Heart right ventricle (tissue), 16 donors: ENCODE results near the gene FAM131B. TPM values are rescaled to one million over a fixed set of nuclear protein-coding genes. Genes with fewer than 3 reads are reported as not detected.
A peak's percentile ranks its signal among the peaks of the same experiment; 100 is the strongest.

ENCODE experiments used
- ATAC-seq, 8 donors: fragments of 200-7000 bp; cut with Tn5 transposase; one replicate each; pipeline ENCODE4 v1.9.1; 2020; ENCODE audit warnings: mild to moderate bottlenecking in 8 of 8, moderate library complexity in 8 of 8, moderate number of reproducible peaks in 1 of 8
- DNase-seq, 2 donors: peaks; one replicate each; pipeline ENCODE4 v3.0.0-alpha.2; 2020
- H3K27ac ChIP-seq, 10 donors: fragments of 200-600 bp; sonication (generic) in 2 of 10; one replicate each; pipeline versions ENCODE4 v1.5.0 to v1.8.0; 2020 to 2022; ENCODE audit warnings: mild to moderate bottlenecking in 3 of 10
- H3K27me3 ChIP-seq, 7 donors: fragments of 200-600 bp; one replicate each; pipeline ENCODE4 v1.8.0; 2021 to 2022; ENCODE audit warnings: mild to moderate bottlenecking in 2 of 7
- H3K36me3 ChIP-seq, 9 donors: fragments of 200-600 bp; sonication (generic) in 1 of 9; one replicate each; pipeline versions ENCODE4 v1.5.0 to v1.8.0; 2020 to 2022; ENCODE audit warnings: mild to moderate bottlenecking in 2 of 9
- H3K4me1 ChIP-seq, 9 donors: fragments of 200-600 bp; sonication (generic) in 1 of 9; one replicate each; pipeline versions ENCODE4 v1.5.0 to v1.8.0; 2020 to 2022; ENCODE audit warnings: mild to moderate bottlenecking in 4 of 9
- H3K4me3 ChIP-seq, 10 donors: fragments of 200-600 bp; sonication (generic) in 2 of 10; one replicate each; pipeline versions ENCODE4 v1.5.0 to v1.8.0; 2020 to 2022; ENCODE audit warnings: mild to moderate bottlenecking in 7 of 10, moderate library complexity in 2 of 10
- H3K9me3 ChIP-seq, 11 donors: fragments of 200-600 bp in 10 of 11; sonication (generic) in 2 of 11; one replicate each; pipeline versions ENCODE4 v1.5.0 to v1.8.0; 2013 to 2022; ENCODE audit warnings: mild to moderate bottlenecking in 2 of 11, control low read depth in 1 of 11, moderate library complexity in 1 of 11
- WGBS, 2 donors: extraction: QIAGEN DNeasy Blood & Tissue Kit; methylation state at CpG; one replicate each; pipeline ENCODE4 v1.1.7; 2013; ENCODE audit warnings: inconsistent platforms in 1 of 2; 5-methylcytosine and 5-hydroxymethylcytosine counted together
- intact Hi-C, 10 donors: fragments of 100-400 bp; cut with DNase I; formaldehyde crosslinking; loops; one replicate each; pipeline versions ENCODE4 v1.11.1 to v1.14.2; 2022
- polyA plus RNA-seq, 2 donors: library from polyadenylated mRNA; stranded (reverse); fragments of 200-250 nt; gene quantifications; one replicate each; pipeline ENCODE4 v1.2.3, GENCODE V29; 2013
- total RNA-seq, 10 donors: library from RNA; stranded (reverse); fragmentation: NEBNext Ultra II Directional in 3 of 10; extraction: Animal tissue kit (Norgen Biotek cat#: 25700) in 3 of 10; gene quantifications; one replicate each; pipeline versions ENCODE4 v1.2.1 to v1.2.4, GENCODE V29; 2021 to 2023
- TF ChIP-seq, protein P1 (sequence below), 9 donors: fragments of 200-600 bp; sonication (generic) in 2 of 9; IDR thresholded peaks; one replicate each; pipeline versions ENCODE4 v1.5.0 to v1.8.0; 2021 to 2022; ENCODE audit warnings: antibody characterized with exemption in 9 of 9, mild to moderate bottlenecking in 5 of 9, moderate library complexity in 1 of 9
- donor health status: Arrhythmogenic right ventricular cardiomyopathy.
- donor health status: ischemic (EF 13 %, LVEDD 7.1; RV severe dilation, severe dysfunction).
- donor health status: healthy with polysubstance abuse.
- donor health status: DM: no; HTN: yes; CAD: no.
- donor health status: DM: no; HTN: no; CAD: no.
- donor health status: ischemic (EF 25% LVEDD 6.9; RV normal size, moderate dysfunction).
- donor health status: ischemic (EF 25% LVEDD 5.7; RV mildly dilated, moderate dysfunction).
- donor health status: healthy.
- donor health status: DM: yes; HTN: yes; CAD: no.
- donor health status: Ischemic cardiomyopathy.
- donor health status: ischemic (EF 35%, LVEDD 5.7; RV mildly dilated, moderate dysfunction).
- donor health status: nonischemic (EF 11% LVEDD 7.7; RV severe dilation, severe dysfunction).
- donor health status: DM: yes; HTN: yes; CAD: no.
- donor health status: PGD.
- donor health status: ischemic (EF 29% LVEDD 5.4; RV normal size, mild dysfunction).
- donor health status: nonischemic (EF 23%, LVEDD 6.1; RV moderate dilation, normal function).

FAM131B gene
- total and polyA plus RNA-seq, 12 donors: 0.07 to 1.2 (median 0.37) TPM; not detected in 1

DNA sequence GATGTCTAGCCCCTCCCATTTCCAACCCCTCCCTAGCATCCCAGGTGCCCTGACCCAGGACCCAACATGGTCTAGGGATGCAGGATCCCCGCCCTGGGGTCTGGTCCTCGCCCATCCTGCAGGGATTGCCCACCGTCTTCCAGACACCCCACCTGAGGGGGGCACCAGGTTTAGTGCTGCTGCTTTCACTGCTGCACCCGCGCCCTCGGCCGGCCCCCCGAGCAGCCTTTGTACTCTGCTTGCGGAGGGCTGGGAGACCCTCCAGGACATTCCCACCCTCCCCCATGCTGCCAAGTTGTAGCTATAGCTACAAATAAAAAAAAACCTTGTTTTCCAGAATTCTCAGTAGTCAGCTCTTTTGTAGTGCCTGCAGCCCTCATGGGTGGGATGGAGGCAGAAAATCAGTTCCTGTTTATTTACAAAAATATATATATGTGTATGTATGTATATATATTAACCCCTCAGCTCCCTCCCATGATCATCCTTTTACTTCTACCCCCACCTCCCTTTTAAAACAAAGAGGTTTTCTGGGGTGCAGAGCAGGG is 28.3 kb upstream of the FAM131B start:
- no peak overlapping the region for H3K4me3 ChIP-seq
- intact Hi-C loops: no loop called here
- TF ChIP-seq, protein P1, sequence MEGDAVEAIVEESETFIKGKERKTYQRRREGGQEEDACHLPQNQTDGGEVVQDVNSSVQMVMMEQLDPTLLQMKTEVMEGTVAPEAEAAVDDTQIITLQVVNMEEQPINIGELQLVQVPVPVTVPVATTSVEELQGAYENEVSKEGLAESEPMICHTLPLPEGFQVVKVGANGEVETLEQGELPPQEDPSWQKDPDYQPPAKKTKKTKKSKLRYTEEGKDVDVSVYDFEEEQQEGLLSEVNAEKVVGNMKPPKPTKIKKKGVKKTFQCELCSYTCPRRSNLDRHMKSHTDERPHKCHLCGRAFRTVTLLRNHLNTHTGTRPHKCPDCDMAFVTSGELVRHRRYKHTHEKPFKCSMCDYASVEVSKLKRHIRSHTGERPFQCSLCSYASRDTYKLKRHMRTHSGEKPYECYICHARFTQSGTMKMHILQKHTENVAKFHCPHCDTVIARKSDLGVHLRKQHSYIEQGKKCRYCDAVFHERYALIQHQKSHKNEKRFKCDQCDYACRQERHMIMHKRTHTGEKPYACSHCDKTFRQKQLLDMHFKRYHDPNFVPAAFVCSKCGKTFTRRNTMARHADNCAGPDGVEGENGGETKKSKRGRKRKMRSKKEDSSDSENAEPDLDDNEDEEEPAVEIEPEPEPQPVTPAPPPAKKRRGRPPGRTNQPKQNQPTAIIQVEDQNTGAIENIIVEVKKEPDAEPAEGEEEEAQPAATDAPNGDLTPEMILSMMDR (IDR thresholded peaks at IDR 0.05): no peak
- H3K9me3 ChIP-seq: no peaks in the 10 kb centered on the region
- H3K4me1 ChIP-seq: peaks cover 17 to 92% (median 74%) of the 10 kb centered on the region in 9 donors
- H3K27ac ChIP-seq: peak overlapping the region in 9 of 10 donors; percentile 72 to 95 (median 86)
- WGBS, 2 donors: 81 to 83% methylated on average over 9 of the region's 9 CpGs
- H3K27me3 ChIP-seq: no peaks in the 10 kb centered on the region
- ATAC-seq (no peak), DNase-seq (no peak)
- peaks cover 0 to 71% (median 25%) of the 10 kb centered on the region in 9 donors for H3K36me3 ChIP-seq

DNA sequence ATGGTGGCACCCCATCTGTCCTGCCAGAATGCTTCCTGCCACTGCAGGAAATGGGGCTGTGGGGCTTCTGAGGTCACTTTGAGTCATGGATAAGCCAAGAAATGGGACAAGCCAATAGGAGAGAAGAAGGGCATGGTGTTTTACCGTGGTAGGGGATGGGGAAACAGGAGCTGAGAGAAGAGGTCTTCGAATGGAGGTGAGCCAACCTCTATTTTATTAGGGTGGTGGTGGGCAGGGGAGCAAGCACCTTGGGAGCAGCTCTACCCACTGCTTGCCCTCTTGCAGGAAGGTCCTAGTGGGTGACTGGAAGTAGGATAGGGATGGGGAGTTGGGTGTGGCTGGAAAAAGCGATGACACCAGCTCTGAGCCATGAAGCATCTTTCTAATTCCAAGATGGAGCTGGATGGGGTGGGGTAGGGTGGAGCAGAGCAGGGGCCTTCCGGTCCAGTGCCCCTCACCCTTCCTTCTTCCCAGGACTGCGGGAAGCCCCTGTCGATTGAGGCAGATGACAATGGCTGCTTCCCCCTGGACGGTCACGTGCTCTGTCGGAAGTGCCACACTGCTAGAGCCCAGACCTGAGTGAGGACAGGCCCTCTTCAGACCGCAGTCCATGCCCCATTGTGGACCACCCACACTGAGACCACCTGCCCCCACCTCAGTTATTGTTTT is 27.7 kb upstream of the FAM131B start:
- ATAC-seq (no peak), DNase-seq (no peak)
- H3K4me3 ChIP-seq: no peak overlapping the region
- H3K36me3 ChIP-seq: peaks cover 0 to 76% (median 25%) of the 10 kb centered on the region in 9 donors
- TF ChIP-seq, protein P1 (IDR thresholded peaks at IDR 0.05): no peak
- no peaks in the 10 kb centered on the region for H3K9me3 ChIP-seq
- intact Hi-C loops: no loop called here
- peak overlapping the region in 3 of 10 donors; percentile 9 to 86 (median 26) for H3K27ac ChIP-seq
- WGBS, 2 donors: 77% methylated on average over 10 of the region's 10 CpGs
- H3K4me1 ChIP-seq: peaks cover 17 to 92% (median 74%) of the 10 kb centered on the region in 9 donors
- no peaks in the 10 kb centered on the region for H3K27me3 ChIP-seq

- intact Hi-C loops: loop anchor here in 1 of 10 donors (10.0 kb wide), 1 partner anchor 125 kb away; the partner anchor contains the start of gene GSTK1
- DNase-seq: no peak
- Histone ChIP-seq H3K9me3 (no peaks in the 10 kb centered on the region), H3K27ac (peak overlapping the region in 4 of 10 donors; percentile 11 to 42 (median 26)), H3K4me3 (no peak overlapping the region), H3K36me3 (peaks cover 0 to 84% (median 25%) of the 10 kb centered on the region in 9 donors), H3K27me3 (no peaks in the 10 kb centered on the region), H3K4me1 (peaks cover 23 to 92% (median 75%) of the 10 kb centered on the region in 9 donors)
- no peak for ATAC-seq
- 85 to 88% methylated on average over 15 of the region's 15 CpGs for WGBS, 2 donors
- TF ChIP-seq, protein P1 (IDR thresholded peaks at IDR 0.05): no peak
Measured at GRCh38 chr7:143389316-143390103, 27.0 kb upstream of the FAM131B start.

GRCh38 chr7:143388491-143389101 is 26.1 kb upstream of the FAM131B start:
- Histone ChIP-seq H3K4me1 (peaks cover 23 to 99% (median 75%) of the 10 kb centered on the region in 9 donors), H3K27ac (no peak overlapping the region), H3K4me3 (no peak overlapping the region), H3K9me3 (no peaks in the 10 kb centered on the region), H3K36me3 (peaks cover 0 to 90% (median 25%) of the 10 kb centered on the region in 9 donors), H3K27me3 (no peaks in the 10 kb centered on the region)
- no peak for ATAC-seq
- intact Hi-C loops: loop anchor here in 1 of 10 donors (10.0 kb wide), 1 partner anchor 124 kb away; the partner anchor contains the start of gene GSTK1
- DNase-seq: no peak
- 88 to 91% methylated on average over 28 of the region's 28 CpGs for WGBS, 2 donors
- TF ChIP-seq, protein P1 (IDR thresholded peaks at IDR 0.05): no peak
